Stimulated activated CD8-positive, alpha-beta memory T cell treated with anti-CD3 and anti-CD28 coated beads, Interleukin-7, amount 100 ng/mL, for 4 hours (primary cell): Measurements from ENCODE around the gene CPEB4.

Experiments
- DNase-seq, 2 donors: peaks; one replicate each; pipeline ENCODE4 v3.0.0-alpha.2; 2020; ENCODE audit warnings: low read depth in 2 of 2

Gene CPEB4

DNA sequence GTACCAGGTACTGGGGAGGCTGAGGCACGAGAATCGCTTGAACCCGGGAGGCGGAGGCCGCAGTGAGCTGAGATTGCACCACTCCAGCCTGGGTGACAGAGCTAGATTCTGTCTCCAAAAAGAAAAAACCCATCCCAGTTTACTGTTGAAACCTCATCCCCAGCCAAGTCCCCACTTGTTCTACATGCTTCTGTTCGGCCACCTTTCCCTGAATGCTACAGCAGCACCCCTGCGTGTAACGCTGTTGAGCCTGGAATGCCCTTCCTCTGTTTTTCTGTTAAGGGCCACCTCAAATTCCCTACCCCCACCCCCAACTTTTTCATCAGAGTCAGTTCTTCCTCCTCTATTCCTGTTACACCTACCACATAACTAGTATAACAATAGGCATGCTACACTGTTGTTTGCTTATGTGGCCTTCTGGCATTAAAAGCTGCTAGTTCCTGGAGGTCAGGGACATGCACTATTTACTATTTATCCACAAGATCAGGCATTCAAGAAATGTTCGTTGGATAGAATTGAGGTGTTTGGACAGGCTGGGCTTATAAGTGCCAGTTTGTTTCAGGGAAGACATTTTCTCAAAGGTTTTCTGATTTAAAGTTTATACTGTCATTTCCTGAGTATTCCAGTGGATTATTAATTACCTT, 53.7 kb downstream of the CPEB4 start:
- DNase-seq, result no peak

DNA sequence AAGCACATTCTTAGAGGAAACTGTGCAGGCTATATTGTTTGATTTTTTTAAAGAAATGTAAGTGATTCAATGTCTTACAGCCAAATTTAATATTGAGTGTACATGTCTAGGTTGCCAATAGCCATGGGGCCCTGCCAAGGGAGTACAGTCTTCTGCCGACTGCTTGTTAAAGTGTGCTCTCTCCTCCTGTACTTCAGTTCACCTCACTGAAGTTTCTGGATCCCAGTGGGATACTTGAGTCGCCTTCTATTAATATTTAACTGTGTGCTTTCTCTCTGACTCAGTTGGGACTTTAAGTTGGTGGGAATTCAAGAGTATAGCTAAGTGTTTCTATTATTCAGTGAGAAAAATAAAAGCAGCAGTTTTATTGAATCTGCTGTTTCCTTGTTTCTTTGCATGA, 56.4 kb downstream of the CPEB4 start:
- DNase-seq, result no peak

DNA sequence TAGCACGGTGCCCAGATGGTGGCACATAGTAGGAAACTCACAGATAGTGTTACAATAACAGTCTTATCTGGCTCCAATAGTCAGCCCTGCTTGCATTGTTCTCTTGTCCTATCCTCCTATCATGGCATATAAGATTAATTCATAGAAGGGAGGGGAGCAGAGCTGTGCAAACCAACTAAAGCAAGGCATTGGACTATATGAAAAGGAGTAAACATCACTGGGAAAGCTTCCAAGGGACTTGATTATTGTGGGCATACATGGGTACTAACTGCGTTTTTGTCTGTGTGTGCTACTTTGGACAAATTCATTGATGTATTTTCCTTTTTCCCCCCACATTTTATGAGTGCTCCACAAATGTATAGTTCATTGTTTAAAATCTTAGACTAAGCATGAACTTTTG, 57.0 kb downstream of the CPEB4 start:
- DNase-seq, result no peak

DNA sequence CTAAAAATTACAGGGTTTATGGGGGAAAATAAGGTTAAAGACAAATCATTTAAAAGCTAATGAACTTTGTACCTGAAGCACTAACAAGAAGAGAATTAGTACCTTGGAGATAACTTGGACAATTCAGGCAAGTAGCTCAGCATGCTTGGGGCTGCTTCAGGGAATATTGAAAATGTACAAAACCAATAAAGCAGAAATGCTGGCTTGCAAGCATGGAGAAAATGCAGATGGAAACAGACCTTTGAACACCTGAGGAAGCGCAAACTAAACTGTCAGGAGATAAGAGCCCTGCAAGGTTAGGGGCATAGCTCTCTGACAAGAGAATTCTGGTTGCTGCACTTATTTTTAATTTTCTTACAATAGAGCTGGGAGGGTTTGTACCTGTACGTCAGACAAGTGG, 58.2 kb downstream of the CPEB4 start:
- DNase-seq, result no peak

DNA sequence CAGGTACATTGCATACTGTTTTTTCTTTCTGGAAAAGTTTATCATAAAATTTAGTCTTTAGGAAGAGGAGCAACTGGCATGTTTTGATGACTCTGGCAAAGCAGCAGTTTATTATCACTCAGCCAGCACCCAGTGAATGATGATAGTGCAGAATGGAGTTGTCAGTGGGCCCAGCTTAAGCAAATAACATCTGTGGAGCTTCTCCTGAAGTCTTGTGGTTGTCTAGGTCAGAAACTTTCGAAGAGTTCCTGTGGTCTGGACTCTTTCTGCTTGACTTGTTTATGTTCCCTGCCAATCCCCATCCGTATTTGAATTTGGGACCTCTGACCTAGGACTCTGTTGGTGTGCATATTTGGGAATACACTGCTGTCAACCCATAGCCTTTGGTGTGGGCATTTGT, 62.7 kb downstream of the CPEB4 start:
- DNase-seq, result no peak

DNA sequence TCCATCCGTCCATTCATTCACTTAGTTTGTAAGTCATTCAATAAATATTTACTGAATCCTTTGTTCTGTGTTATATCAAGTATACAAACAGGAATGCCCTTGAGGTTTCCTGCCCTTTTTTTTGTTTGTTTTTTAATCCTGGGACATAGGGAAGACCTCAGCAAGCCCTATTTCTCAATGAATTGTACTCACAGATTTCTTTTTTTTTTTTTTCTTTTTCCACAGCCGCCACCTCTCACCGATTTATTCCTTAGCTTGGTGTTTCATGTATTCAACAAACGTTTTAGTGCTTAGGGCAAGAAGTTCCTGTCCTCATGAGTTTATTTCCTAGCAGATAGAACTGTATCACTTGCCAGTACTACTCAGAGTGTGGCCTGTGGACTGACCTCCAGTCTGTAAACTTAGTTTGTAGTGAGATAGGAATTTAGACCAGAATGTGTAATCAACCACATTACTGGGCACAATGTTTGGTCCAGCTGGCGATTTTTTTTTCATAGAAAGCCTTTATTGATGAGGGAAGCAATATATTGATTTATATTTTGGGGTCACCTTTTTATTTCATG, 65.5 kb downstream of the CPEB4 start:
- no peak for DNase-seq

DNA sequence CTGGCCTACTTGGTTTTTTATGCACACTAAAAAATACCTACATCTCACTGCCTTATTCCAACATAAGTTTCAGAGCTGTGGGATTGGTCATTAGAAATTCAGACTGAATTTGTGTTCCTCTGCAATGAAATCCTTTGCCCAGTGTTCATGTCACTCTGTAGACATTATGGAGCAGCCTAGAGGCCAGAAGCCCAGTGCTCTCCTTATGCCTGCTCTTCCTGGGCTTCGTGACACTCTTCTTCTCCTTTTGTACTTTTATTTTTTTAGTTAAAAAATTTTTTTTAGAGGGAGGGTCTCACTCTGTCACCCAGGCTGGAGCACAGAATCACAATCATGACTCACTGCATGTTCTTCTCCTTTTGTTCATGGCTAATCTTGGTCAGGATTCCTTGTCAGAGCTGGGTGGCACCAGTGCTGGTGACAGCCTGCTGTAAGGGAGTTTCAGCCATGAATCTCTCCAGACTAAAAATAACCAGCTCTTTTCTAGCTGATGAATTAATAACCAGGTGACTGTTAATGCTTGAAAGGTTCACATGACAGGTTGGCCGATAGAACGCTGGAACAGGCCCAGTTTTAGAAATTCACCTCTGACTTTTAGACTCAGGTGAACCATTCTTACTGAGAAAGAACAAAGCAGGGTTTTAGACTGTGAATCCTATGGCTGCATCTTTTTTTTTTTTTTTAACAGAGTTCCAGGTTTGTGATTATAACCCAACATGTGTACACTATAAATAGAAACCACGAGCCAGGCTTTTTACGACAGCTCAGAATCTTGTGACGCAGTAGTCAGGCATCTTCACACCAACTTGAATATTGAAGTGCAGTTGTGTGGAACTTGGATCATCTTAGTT, 66.7 kb downstream of the CPEB4 start:
- DNase-seq, result no peak

DNA sequence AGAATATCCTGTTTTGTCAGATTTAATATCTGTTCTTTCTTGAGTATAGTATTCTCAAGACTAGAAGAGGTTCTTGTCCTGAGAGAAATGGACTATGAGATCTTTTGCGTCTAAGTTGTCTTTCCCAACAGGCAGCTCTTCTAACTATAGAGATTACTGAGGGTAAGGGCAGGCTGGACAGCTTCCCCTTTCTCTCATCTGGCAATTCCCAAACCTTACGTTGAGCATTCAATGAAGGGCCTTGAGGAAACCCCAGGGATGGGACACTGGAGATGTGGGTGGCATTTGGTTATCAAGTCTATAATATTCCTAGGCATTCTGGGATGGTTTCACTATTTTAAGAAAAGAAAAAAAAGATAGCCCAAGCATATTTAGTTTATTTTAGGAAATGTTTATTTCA, 72.8 kb downstream of the CPEB4 start:
- no peak for DNase-seq

DNA sequence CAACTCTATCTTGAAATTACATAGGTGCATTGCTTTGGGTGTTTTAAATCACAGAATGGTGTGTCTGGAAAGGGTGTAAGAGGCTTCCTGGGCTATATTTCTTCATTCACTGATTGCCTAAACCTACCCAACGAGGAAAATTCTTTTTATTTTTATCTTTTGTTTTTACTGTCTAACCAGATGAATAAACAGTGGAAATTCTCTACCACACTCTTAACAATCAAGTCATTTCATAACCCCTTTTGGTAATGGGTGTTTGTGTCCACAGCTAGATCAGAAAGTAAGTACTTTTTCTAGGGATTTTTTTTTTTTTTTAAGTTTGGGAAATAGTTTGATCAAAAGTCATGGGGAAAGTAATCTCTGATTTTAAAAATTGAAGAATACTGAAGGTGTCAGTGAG, 73.3 kb downstream of the CPEB4 start:
- no peak for DNase-seq

DNA sequence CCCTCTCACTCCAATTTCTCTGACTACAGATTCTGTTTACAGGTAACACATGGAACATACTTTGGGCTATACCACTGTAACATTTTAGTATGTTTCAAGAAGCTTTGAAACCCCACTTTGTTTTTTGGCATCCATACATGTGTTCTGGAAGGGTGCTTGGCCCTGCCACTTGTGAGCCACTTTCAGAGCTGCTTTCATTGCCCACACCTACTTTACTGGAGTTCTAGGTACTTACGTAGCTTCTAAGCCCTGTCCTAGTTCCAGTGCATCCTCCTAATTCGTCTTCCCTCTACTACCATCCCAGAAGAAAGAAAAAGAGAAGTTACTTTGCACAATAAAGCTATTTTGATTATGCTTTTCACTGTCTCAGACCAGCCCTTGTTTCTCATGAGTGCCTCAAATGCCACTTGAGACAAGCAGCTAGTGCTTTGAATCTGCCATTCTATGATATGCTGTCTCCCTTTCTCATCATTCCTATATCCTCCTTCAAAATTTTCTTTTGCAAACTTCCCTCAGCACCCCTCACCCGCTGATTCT, 74.4 kb downstream of the CPEB4 start:
- no peak for DNase-seq

DNA sequence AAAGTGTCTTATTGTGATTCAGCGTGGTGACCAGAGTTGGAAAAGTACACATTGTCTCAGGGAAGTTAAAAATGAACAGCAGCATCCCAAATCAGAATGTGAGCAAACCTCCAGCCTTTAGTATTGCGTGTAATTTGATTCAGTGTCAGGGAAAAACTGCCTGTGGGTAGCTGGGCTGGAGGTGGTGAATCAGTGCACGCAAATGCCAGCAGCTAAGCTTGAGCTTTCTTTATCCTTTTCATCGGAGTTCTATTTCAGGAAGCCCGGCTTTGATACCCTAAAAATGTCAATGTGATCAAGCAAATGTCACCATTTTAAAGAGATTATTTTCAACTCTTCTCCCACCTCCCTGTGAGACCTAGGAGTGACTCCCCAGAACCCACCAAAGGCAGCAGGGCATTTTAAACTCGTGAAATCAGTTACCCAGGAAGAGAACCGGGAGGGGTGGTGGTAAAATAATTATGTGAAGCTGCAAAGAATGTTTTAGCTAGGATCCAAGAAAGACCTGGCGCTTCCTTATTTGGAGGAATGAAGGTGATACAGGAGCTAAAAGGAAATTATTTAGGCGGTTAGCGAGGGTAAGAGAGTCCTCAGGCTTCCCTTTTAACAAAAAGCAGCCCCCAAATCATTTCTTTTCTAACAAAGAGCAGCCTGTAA, 75.2 kb downstream of the CPEB4 start:
- DNase-seq, result no peak

DNA sequence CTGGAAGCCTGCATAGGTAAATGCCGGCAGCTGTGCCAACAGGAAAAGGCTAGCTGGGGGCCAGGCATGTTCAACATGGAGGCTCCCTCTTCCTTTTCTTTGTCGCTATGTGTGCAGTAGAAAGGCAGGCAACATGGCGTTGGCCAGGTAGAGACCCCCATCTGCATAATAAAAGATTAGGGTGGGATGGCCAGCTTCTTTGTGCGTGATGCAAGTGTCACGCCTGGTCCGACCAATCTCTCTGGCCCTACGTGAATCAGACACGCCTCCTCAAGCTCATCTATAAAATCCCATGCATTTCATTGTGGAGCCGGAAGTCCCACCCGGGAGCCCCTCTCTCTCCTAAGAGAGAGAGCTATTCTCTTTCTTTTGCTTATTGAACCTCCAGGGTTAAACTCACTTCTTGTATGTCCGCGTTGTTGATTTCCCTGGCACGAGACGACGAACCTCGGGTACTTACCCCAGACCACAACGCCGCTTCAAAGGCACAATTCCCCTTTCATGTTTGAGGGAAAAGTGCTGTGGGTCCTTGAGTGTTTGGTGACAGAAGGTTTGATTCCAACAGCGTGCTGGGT, 75.8 kb downstream of the CPEB4 start:
- DNase-seq, result no peak

DNA sequence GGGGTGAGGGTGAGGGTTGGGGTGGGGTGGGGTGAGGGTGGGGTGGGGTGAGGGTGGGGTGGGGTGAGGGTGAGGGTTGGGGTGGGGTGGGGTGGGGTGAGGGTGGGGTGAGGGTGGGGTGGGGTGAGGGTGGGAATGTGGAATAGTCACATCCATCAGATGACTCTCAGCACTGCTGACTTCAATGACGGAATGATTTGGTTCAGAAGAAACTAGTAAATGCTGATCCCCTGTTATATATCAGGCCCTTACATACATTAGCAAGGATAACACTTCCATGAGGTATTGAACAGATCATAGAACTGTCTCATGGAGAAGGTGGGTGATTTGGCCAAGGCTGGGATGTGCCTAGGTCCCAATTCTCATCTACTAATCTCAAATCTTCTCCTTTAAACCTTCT, 76.4 kb downstream of the CPEB4 start:
- DNase-seq, result no peak

DNA sequence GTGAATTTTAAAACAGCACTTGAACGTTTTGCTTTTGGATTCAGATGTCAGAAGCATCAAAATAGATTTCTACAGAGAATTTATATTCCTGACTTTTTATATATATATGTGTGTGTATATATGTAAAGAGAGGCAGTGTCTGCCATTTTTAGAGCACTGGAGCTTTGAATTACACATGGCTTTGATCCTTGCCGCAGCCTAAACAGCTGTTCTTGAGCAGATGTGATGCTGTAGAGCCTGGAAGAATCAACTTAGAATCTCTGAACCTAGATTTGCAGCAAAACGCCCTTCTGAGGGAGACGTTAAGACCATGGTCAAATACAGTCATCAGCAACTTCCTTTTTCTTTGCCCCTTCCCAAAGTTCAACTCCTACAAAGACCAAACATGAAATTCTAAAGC, 79.1 kb downstream of the CPEB4 start:
- DNase-seq, result no peak

DNA sequence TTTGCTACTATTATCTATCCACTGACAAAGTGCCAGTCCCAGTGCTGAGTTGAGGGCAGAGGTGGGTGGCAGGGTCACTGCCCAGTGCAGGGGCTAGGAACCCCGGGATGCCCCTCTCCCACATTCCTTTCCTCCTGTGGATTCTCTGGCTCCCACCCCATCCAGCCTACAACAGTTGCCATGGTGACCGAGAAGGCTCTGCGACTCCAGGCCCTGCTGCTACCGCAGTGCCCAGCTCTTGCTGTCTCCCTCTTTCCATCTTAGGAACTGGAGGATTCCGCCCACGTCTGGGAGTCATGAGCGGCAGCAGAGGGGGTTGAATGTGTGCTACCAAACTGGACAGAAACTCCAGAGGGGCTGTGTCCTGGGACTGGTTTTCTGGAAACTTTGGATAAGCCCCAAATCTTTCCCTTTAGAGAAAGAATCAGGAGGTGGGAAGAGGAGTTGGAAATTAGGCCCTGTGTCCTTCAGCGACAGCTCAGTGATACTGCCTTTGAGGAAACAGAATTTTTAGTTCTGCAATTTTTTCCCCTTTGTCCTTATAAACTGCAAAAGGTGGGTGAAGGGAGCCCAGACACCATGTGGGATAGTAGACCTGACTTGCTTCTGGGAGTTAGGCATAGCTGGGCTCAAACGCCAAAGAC, 80.1 kb downstream of the CPEB4 start:
- no peak for DNase-seq

DNA sequence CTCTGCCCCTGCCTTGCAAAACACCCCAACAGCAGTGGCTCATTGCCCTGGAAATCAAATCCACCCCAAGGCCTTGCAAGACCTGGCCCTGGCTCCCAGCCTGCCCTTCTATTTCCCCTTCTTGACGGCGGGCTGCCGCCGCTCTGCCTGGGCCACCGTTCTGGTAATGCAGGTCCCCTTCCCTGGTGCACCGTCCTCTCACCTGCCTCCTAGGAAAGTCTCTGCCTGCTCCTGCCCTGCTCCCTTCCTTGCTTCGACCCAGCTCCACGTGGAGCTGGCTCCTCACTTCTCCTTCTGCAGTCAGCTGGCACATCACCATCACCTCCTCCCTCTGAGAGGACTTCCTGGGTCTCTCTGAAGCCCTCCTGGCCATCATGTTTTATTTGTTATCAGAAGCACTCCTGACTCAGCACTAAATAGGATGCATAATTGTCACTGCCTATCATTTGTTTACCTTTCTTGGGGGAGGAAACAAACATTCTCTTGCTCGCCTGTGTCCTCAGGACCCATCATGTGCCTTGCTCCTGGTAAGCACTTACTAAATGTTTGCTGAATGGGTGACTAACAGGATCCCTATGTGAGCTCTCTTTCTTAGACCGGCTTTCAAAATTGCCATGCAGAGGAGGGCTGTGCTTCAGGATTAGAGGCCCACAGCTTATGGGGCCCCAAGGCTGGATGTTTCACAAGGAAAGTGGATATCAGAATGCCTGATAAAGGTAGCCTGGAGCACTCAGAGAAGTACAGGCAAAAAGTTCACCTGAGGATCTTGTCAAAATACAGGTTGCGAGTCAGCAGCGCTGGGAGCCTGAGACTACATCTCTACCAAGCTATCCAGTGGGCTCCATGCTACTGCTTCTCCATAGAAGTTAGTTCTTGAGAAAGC, 81.3 kb downstream of the CPEB4 start:
- DNase-seq, result no peak

DNA sequence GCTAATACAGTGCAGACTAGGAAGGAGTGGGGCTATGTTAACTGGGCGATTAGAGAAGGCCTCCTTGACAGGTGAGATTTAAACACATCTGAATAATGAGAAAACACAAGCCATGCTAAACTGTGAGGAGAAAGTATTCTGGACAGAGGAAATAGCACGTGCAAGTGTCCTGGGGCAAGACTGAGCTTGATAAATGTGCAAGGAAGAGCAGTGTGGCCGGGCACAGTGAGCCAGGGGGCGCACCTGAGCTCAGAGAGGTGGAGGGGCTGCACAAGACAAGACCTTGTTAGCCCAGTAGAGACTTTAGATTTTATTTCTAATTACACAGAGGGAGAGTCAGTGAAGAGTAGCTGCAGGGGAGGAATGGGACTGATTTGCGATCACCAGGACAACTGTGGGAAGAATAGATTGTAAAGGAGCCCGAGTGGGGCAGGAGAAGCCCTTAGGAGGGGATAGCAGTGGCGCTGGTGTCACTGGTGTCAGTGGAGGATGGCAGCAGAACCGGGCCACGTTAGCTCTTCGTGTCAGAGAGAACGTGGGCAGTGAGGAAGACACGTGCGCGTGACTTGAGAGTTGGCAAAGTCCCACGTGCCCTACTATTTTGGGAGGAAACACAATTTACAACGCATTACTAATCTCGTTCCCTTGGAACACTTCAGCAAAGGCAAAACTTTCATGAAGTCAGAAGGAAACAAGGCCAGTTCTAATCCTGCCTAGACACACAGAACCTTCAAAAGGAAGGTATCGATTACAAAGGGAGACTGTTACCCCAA, 82.9 kb downstream of the CPEB4 start:
- no peak for DNase-seq

DNA sequence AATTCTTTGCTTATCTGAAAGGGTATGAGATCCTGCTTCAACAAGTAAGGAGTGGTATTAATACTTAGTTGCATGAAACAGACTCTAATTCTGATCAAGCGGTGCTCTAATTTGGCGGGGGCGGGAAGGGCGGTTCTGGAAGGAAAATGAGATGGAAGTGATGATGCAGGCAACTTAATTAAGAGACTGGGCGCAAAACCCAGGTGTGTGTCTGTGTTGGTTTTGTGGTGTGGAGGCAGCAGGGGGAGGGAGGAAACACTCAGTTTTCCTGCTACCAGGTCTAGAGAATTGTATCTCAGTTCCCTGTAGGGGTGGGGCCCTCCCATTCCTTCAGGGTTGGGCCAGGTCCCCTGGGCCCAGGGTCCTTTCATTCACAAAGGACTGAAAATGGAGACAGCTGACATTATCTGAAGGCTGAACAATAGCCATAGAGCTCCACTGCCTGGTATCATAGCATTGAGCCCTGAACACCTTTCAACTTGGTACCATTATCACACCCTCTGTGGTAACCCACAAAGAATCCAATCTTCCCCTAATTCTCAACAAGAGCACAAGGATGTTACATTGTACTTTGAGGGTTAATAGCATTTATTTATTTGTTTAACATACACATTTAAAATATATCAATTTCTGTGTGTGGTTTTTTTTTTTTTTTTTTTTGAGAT, 83.7 kb downstream of the CPEB4 start:
- DNase-seq, result no peak

DNA sequence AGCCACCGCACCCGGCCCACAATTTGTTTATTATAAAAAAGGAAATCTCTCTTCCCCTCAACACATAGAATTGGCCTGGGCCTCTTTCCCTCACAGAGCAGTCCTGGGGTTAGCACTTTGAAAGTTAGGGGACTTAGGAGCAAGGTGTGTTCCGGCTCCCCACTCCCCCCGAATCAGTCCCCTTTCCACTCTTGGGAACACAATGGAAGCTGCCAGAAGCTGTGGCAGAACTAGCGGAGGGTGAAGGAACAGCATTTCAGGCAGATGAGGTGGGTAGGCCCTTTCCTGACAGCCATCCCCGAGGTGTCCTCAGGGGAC, 84.4 kb downstream of the CPEB4 start:
- no peak for DNase-seq
